GM18868 (cell line): ENCODE data around the gene ASXL3.

ENCODE experiments used
- ATAC-seq: cut with Tn5 transposase; IDR thresholded peaks from one replicate; pipeline ENCODE4 v1.9.1; 2021; ENCODE audit warnings: mild to moderate bottlenecking, moderate library complexity; ENCODE audit not compliant: unreplicated experiment

Gene ASXL3

GRCh38 chr18:33712719-33713118, 134.7 kb downstream of the ASXL3 start:
- no peak for ATAC-seq

DNA sequence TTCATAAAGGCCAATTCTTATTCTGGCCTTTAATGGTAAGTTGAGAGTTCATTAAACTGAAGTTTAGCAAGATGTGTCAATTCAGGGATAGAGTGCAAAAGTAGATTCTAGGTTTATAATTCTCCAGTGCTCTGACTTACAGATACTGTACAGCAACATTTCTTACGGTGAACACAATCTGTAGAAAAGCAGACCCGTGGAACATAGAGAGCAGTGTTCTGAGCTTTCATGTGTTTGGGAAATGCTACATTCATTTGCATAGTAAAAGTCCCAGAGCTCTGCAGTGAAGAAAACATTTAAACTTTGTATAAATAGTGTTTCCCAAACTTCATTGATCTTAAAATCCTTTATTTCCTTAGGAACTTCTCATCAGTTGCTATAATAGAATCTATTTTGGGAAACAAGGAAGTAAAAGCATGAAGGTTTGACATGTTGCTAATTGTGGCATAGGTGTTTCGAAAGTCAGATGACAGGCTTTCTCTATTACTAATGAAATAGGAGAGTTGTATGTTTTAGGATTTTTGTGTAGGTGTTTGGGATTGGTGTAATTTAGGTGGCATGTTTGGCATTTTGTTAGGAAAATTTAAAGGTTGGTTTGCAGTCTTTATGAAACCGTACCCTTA, 138.2 kb downstream of the ASXL3 start:
- peak; percentile 76 for ATAC-seq

- ATAC-seq, result no peak
Measured at GRCh38 chr18:33717339-33717738, 139.3 kb downstream of the ASXL3 start.

- no peak for ATAC-seq
Measured at GRCh38 chr18:33720133-33720532, 142.1 kb downstream of the ASXL3 start.

DNA sequence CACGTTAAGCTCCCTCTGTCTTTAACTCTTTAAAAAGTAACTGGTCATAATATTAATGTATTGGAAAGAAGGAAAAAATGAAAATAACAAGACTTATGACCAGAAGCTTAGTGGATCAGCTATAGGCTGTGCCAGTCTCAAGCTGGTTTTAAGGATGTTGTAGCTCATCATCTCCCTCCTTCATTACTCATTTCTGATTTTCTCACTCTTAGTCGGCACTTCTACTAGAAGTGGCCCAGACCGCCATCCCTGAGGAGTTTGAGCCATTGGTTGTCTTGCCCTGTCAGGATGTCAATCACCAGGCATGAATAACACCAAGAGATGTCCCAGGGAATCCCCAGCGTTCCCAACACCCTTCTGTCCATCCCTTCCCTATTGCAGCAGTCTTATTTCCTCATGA, 151.5 kb downstream of the ASXL3 start:
- peak; percentile 90 for ATAC-seq

DNA sequence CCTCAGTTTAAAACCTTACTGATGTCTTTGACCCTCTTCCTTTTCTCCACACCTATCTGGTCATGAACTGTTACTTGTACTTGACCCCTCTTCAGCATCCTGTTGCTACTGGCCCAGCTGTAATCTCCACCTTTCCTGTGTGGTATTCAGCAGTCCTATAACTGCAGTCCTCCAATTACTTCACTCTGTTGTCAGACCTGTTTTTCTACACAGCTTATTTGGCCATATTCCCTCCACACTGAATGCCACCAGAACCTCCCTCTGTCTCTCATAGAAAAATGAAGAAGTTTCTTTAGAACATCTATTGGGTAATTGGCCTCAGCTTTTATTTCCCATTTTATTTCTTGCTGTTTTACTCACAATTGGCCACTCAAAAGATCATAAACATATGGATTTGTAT, 155.4 kb downstream of the ASXL3 start:
- no peak for ATAC-seq

DNA sequence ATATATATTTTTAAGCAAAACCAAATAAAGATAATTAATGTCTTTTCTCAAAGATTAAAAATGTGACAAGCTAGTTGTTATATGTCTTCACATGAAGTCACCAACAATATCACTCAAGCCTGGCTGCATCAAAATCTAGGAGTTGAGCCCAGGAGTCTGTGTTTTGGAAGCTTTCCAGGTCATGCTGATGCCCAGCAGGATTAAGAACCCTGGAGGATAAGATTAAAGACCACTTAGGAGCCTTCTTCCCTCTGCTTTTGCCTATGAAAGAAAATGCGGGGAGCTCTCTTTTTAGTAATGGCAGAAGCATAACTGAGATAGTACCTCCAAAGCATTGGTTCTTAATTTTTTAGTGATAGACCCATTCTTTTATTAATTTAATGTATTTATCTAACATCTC, 157.4 kb downstream of the ASXL3 start:
- no peak for ATAC-seq

GRCh38 chr18:33741760-33742159, 163.7 kb downstream of the ASXL3 start:
- ATAC-seq, result no peak

DNA sequence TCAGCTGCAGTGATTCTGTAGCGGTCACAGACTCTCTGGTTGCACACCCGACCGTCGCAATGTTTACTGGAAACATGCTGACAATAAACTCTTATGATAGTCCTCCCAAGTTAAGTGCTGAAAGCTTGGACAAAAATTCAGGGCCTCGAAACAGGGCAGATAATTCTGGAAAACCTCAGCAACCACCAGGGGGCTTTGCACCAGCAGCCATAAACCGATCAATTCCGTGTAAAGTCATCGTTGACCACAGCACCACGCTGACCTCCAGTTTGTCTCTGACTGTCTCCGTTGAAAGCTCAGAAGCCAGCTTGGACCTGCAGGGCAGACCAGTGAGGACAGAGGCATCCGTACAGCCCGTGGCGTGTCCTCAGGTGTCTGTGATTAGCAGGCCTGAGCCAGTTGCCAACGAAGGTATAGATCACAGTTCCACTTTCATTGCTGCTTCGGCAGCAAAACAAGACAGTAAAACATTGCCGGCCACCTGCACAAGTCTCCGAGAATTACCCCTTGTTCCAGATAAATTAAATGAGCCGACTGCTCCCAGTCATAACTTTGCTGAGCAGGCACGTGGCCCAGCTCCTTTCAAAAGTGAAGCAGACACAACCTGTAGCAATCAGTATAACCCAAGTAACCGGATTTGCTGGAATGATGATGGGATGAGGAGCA, 166.1 kb downstream of the ASXL3 start:
- no peak for ATAC-seq

GRCh38 chr18:33745151-33745795, 167.3 kb downstream of the ASXL3 start:
- no peak for ATAC-seq

- ATAC-seq, result no peak
Measured at GRCh38 chr18:33745871-33746545, 168.0 kb downstream of the ASXL3 start.

GRCh38 chr18:33749834-33750233, 171.8 kb downstream of the ASXL3 start:
- peak; percentile 65 for ATAC-seq

DNA sequence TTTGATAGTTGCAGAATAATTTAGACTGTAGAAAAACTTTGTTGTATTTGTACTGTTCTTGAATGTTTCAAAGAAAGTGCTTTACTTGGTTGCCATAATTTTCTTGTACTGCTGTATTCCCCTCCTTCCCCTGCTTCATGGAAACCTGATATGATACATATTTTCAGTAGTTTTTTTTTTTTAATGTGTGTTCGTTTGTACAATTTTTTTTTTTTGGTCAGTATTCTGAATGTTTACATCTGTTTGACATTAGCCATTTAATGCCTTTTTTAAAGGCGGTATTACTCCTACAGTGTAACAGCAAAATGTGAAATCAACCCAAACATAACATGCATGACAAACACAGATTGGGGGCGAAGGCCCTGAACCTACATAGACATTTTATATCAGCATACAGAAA, 172.3 kb downstream of the ASXL3 start:
- ATAC-seq, result no peak

- peak; percentile 41 for ATAC-seq
Measured at GRCh38 chr18:33751613-33752221, 173.7 kb downstream of the ASXL3 start.

GRCh38 chr18:33755391-33755790, 177.4 kb downstream of the ASXL3 start:
- ATAC-seq, result no peak

GRCh38 chr18:33755931-33756560, 178.0 kb downstream of the ASXL3 start:
- peak; percentile 60 for ATAC-seq

DNA sequence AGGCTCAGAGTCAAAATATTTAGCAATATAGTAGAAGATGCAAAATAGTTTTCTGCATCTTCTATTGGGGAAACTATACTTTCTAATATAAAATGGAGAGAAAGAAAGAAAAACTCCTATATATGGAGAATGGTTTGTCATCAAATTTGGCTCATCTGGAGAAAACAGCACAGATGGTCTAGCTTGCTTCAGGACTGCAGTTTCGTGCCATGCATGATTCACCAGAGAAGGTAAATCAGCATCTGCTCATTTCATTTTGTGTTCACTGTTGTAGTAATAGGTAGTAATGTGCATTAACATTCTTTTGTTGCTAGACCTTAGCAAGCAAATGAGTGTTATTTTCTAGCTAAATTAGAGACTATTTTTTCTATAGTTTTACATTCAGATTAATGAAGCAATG, 179.0 kb downstream of the ASXL3 start:
- ATAC-seq, result no peak

GRCh38 chr18:33761363-33761762, 183.3 kb downstream of the ASXL3 start:
- ATAC-seq, result peak; percentile 74

DNA sequence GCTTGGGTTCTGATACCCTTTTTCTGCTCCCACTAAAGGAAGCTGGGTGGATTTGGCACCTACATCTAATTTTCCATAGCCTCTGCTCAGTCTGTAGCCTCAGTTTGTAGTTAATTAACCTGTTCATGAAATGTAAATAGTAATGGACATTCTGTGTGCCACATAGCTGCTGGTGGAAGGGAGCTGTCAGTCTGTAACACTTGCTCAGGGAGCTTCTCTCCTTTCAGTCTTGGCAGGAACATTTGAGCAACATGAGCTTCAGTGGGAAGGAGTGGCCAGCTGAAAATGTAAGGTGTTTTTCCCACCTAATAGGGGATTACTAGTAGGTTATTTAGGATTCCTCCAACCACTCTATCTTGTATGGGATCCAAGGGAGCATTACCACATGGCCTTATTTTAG, 203.4 kb downstream of the ASXL3 start:
- ATAC-seq, result no peak
